Measurements from ENCODE around the gene SERINC5.

SERINC5 gene

DNA sequence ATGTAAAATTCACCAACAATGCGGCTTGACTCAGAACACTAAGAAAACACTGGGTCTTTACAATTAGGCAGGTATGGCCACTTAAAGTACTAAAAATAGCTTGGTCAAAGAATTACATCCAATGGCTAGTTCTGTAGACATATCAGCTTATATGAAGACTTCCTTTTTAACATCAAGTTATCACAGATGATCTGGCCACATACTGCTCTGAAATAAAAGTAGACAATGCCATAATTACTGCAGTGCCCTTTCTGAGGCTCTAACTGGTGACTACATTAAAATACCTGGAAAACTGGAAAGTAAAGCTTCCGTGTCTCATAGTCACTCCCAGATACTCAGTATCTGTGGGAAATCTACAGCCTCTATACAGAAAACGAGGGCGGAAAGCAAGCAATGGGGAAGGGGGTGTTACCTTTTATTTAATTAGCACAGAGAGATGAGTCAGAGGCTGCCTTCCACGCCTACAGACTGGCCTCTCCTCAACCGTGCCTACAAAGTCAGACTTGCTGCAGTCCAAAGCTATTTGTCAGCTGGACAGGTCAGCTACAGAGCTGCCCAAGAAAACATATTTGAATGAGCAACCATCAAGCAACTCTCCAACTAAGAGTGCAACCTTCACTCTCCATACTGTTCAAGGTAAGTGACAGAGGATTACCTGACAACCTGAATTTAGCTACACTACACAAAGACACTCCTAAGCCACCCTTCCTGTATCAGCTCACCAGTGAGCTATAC is 8.7 kb downstream of the SERINC5 start:
- Histone ChIP-seq H3K4me3 (no peak overlapping the region), H3K9me3 (no peaks in the 10 kb centered on the region), H3K27me3 (no peaks in the 10 kb centered on the region), H3K36me3 (no peaks in the 10 kb centered on the region), H3K27ac (peak overlapping the region in 1 of 2 donors; percentile 28), H3K4me1 (peaks cover 0 to 17% (median 11%) of the 10 kb centered on the region in 4 donors)
- DNase-seq = peak; percentile 49 to 68
- intact Hi-C loops (cut with DNase I; ENCODE audit: low total_unique reads) = no loop called here
- TF ChIP-seq, protein P1, sequence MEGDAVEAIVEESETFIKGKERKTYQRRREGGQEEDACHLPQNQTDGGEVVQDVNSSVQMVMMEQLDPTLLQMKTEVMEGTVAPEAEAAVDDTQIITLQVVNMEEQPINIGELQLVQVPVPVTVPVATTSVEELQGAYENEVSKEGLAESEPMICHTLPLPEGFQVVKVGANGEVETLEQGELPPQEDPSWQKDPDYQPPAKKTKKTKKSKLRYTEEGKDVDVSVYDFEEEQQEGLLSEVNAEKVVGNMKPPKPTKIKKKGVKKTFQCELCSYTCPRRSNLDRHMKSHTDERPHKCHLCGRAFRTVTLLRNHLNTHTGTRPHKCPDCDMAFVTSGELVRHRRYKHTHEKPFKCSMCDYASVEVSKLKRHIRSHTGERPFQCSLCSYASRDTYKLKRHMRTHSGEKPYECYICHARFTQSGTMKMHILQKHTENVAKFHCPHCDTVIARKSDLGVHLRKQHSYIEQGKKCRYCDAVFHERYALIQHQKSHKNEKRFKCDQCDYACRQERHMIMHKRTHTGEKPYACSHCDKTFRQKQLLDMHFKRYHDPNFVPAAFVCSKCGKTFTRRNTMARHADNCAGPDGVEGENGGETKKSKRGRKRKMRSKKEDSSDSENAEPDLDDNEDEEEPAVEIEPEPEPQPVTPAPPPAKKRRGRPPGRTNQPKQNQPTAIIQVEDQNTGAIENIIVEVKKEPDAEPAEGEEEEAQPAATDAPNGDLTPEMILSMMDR (IDR thresholded peaks at IDR 0.05) = no peak

DNA sequence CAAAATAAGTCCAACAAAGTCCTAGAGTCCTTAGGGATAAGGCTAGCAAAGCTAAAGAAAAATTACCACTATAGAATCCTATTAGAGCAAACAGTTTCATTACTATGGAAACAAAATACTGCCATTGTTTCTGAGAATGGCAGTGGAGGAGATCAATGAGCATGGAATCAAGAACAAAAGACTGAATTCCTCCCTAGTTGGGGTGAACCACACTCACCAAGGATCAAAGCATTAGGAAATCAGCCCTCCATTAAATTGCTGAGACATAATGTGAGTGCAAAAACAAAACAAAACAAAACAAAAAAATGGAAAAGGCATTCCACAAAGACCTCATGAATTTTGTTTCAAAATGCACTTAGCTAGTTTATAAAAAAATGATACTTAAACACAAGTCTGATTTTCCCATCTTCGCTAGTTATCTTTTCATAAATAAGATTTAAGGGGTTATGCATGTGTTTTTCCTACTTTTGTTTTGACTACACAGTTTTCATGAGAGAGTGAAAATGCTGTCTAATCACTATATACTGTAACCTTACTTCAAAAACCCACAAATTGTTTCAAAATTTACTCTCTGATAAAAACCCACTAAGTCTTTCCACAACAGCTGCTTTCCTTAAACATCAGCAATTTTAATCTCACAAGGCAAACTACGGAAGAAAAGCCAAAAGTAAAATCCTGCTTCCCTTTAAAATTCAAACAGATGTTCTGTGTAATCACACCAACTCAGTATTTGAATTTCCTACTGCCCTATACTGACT is 9.7 kb downstream of the SERINC5 start:
- H3K27ac ChIP-seq = no peak overlapping the region
- TF ChIP-seq, protein P1 (IDR thresholded peaks at IDR 0.05) = no peak
- peaks cover 0 to 17% (median 11%) of the 10 kb centered on the region in 4 donors for H3K4me1 ChIP-seq
- H3K9me3 ChIP-seq = no peaks in the 10 kb centered on the region
- no peak for DNase-seq
- H3K36me3 ChIP-seq = no peaks in the 10 kb centered on the region
- H3K4me3 ChIP-seq = no peak overlapping the region
- no peaks in the 10 kb centered on the region for H3K27me3 ChIP-seq
- intact Hi-C loops (cut with DNase I; ENCODE audit: low total_unique reads) = no loop called here

DNA sequence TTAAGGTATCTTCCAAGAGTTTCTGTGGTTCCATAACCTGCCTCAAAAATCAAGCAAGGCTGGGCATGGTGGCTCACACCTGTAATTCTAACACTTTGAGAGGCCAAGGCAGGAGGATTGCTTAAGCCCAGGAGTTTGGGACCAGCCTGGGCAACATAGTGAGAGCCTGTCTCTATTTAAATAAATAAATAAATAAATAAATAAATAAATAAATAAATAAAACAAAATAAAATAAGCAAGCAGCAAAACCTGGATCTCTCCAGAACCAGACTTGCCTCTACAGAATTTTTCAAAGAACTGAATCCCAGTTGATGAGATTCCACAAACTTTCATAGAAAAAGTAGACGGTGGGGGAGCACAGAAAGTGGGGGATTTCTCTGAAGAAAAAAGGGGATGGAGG is 12.3 kb downstream of the SERINC5 start:
- H3K27me3 ChIP-seq = no peaks in the 10 kb centered on the region
- H3K27ac ChIP-seq = no peak overlapping the region
- no peaks in the 10 kb centered on the region for H3K9me3 ChIP-seq
- TF ChIP-seq, protein P1 (IDR thresholded peaks at IDR 0.05) = no peak
- H3K4me1 ChIP-seq = peaks cover 0 to 32% (median 16%) of the 10 kb centered on the region in 4 donors
- H3K36me3 ChIP-seq = no peaks in the 10 kb centered on the region
- DNase-seq = no peak
- no peak overlapping the region for H3K4me3 ChIP-seq
- intact Hi-C loops (cut with DNase I; ENCODE audit: low total_unique reads) = no loop called here

DNA sequence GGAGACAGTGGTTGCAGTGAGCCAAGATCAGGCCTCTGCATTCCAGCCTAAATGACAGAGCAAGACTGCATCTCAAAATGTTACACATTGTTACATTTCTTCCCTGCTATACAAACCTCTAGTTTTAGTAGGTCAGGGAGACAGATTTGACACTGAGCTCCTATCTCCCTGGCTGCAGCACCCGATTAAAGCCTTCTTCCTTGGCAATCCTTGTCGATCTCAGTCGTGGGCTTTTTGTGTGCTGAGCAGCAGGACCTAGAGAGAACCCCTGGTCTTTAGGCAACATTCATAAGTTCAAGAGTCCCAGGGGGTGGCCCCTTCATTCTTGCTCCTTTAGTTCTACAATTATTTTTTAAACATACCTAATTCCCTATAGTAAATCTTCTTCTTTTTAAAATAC is 13.0 kb downstream of the SERINC5 start:
- Histone ChIP-seq H3K27me3 (no peaks in the 10 kb centered on the region), H3K4me3 (no peak overlapping the region), H3K27ac (no peak overlapping the region), H3K36me3 (no peaks in the 10 kb centered on the region), H3K9me3 (no peaks in the 10 kb centered on the region), H3K4me1 (peaks cover 0 to 30% (median 15%) of the 10 kb centered on the region in 4 donors)
- intact Hi-C loops (cut with DNase I; ENCODE audit: low total_unique reads) = no loop called here
- TF ChIP-seq, protein P1 (IDR thresholded peaks at IDR 0.05) = no peak
- no peak for DNase-seq

DNA sequence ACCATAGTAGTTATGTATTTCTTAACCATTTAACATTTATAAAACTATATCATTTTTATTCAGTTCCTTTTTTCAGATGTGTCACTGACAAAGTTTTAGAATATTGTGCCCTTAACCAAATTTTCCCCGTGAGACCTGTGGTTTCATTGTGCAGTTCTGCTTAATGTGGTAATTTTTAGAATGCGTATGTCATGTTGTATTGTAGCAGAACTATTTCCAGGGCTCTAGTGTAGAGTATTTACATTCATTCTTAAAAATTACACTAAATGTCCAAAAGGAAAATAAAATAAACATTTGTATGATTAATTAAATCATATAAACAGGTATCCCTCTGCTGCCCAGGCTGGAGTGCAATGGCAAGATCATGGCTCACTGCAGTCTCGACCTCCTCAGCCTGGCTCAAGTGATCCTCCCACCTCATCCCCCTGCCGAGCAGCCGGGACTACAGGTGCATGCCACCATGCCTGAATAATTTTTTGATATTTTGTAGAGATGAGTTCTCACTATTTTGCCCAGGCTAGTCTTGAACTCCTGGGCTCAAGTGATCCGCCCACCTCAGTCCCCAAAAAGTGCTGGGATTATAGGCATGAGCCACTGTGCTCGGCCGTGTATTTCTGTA is 15.4 kb downstream of the SERINC5 start:
- intact Hi-C loops (cut with DNase I; ENCODE audit: low total_unique reads) = no loop called here
- Histone ChIP-seq H3K27ac (no peak overlapping the region), H3K4me3 (no peak overlapping the region), H3K36me3 (no peaks in the 10 kb centered on the region), H3K9me3 (no peaks in the 10 kb centered on the region), H3K4me1 (peaks cover 0 to 15% (median 5%) of the 10 kb centered on the region in 4 donors), H3K27me3 (no peaks in the 10 kb centered on the region)
- TF ChIP-seq, protein P1 (IDR thresholded peaks at IDR 0.05) = no peak
- DNase-seq = no peak
